Measurements from ENCODE around the gene AKAP11.
A peak's percentile ranks its signal among the peaks of the same experiment; 100 is the strongest.

AKAP11 gene

GRCh38 chr13:42266473-42266872 lies 5.5 kb upstream of the AKAP11 start:
- TF ChIP-seq REST (IDR thresholded peaks at IDR 0.05; ENCODE audit: insufficient read depth in 1 of 2, low read depth in 2 of 2, low read length in 2 of 2) (no peak), TAF1 (IDR thresholded peaks at IDR 0.05; ENCODE audit: borderline replicate concordance, insufficient read depth, low read length) (no peak), POLR2AphosphoS5 (IDR thresholded peaks at IDR 0.05; ENCODE audit: low read depth, low read length) (no peak), SIN3A (IDR thresholded peaks at IDR 0.05; ENCODE audit: borderline replicate concordance, insufficient read depth, low read length) (no peak), FOXP2 (optimal IDR thresholded peaks at IDR 0.05; ENCODE audit: borderline replicate concordance, extremely low read depth, extremely low read length, insufficient read depth) (no peak)

GRCh38 chr13:42270160-42270856 lies 1.6 kb upstream of the AKAP11 start:
- no peak for TF ChIP-seq FOXP2 (optimal IDR thresholded peaks at IDR 0.05; ENCODE audit: borderline replicate concordance, extremely low read depth, extremely low read length, insufficient read depth)
- no peak for TF ChIP-seq SIN3A (IDR thresholded peaks at IDR 0.05; ENCODE audit: borderline replicate concordance, insufficient read depth, low read length)
- no peak for TF ChIP-seq REST (IDR thresholded peaks at IDR 0.05; ENCODE audit: insufficient read depth in 1 of 2, low read depth in 2 of 2, low read length in 2 of 2)
- no peak for TF ChIP-seq TAF1 (IDR thresholded peaks at IDR 0.05; ENCODE audit: borderline replicate concordance, insufficient read depth, low read length)
- TF ChIP-seq POLR2AphosphoS5 (IDR thresholded peaks at IDR 0.05; ENCODE audit: low read depth, low read length): no peak

GRCh38 chr13:42270857-42271215 lies 1.1 kb upstream of the AKAP11 start:
- TF ChIP-seq TAF1 (IDR thresholded peaks at IDR 0.05; ENCODE audit: borderline replicate concordance, insufficient read depth, low read length): no peak

- TF ChIP-seq POLR2AphosphoS5 (IDR thresholded peaks at IDR 0.05; ENCODE audit: low read depth, low read length) (peak; percentile 41; the same call in 1 of the 2 replicates), TAF1 (IDR thresholded peaks at IDR 0.05; ENCODE audit: borderline replicate concordance, insufficient read depth, low read length) (no peak), SIN3A (IDR thresholded peaks at IDR 0.05; ENCODE audit: borderline replicate concordance, insufficient read depth, low read length) (peak; percentile 92; the same call in 1 of the 2 replicates)
Measured at GRCh38 chr13:42271337-42272114, 426 bp upstream of the AKAP11 start.

- TF ChIP-seq TAF1 (IDR thresholded peaks at IDR 0.05; ENCODE audit: borderline replicate concordance, insufficient read depth, low read length) (no peak), SIN3A (IDR thresholded peaks at IDR 0.05; ENCODE audit: borderline replicate concordance, insufficient read depth, low read length) (no peak), REST (IDR thresholded peaks at IDR 0.05; ENCODE audit: insufficient read depth in 1 of 2, low read depth in 2 of 2, low read length in 2 of 2) (no peak), POLR2AphosphoS5 (IDR thresholded peaks at IDR 0.05; ENCODE audit: low read depth, low read length) (no peak), FOXP2 (optimal IDR thresholded peaks at IDR 0.05; ENCODE audit: borderline replicate concordance, extremely low read depth, extremely low read length, insufficient read depth) (no peak)
Measured at GRCh38 chr13:42272804-42273175, 838 bp downstream of the AKAP11 start.
